Tibial nerve (tissue), 4 donors: ENCODE measurements around the gene JADE3.

Experiments
- CTCF ChIP-seq, 5 experiments: fragments of 200-600 bp in 3 of 5; fragments of 450-650 bp in 2 of 5; sonication (generic) in 3 of 5; IDR thresholded peaks; one replicate each; pipeline ENCODE4 v1.5.1; 2016 to 2019; ENCODE audit warnings: antibody characterized with exemption in 5 of 5, mild to moderate bottlenecking in 3 of 5, moderate library complexity in 2 of 5
- EP300 ChIP-seq, 2 donors: sonication (generic); formaldehyde crosslinking; IDR thresholded peaks; one replicate each; pipeline ENCODE4 v1.6.1; 2017; ENCODE audit warnings: antibody characterized with exemption in 2 of 2, mild to moderate bottlenecking in 1 of 2
- POLR2A ChIP-seq, 2 donors: fragments of 450-650 bp; IDR thresholded peaks; one replicate each; pipeline ENCODE4 v1.6.1; 2017; ENCODE audit warnings: antibody characterized with exemption in 2 of 2, mild to moderate bottlenecking in 2 of 2, moderate library complexity in 2 of 2

GRCh38 chrX:46918434-46918833, 6.2 kb downstream of the JADE3 start:
- TF ChIP-seq POLR2A (IDR thresholded peaks at IDR 0.05) (no peak), CTCF (IDR thresholded peaks at IDR 0.05) (no peak), EP300 (IDR thresholded peaks at IDR 0.05) (no peak)
